Measurements from ENCODE around the gene LRRTM4. TPM values are rescaled to one million over a fixed set of nuclear protein-coding genes. Genes with fewer than 3 reads are reported as not detected.
"Not testable (repeated sequence)": the region's sequence is repeated elsewhere in the genome, so short reads cannot be mapped to it uniquely, and the experiment has no call there.

Gene LRRTM4
- total and polyA plus RNA-seq, 2 experiments from 2014 or later: 4.5 to 15.4 TPM

- no peaks in the 10 kb centered on the region for H3K27me3 ChIP-seq (ENCODE audit: insufficient read depth)
- H3K4me3 ChIP-seq: no peak overlapping the region
- Mint-ChIP-seq H3K27ac (no peak overlapping the region), H3K27me3 (ENCODE audit: insufficient read depth, low read depth, poor library complexity) (no peaks in the 10 kb centered on the region), H3K4me1 (no peaks in the 10 kb centered on the region), H3K9me3 (peaks cover 38% of the 10 kb centered on the region), H3K36me3 (ENCODE audit: low read depth) (peaks cover 29% of the 10 kb centered on the region), H3K4me3 (no peak overlapping the region)
- no peaks in the 10 kb centered on the region for H3K79me2 ChIP-seq (replicated peaks; ENCODE audit: insufficient read depth)
- DNase-seq (ENCODE audit: low spot score) (no peak), ATAC-seq (no peak)
- TF ChIP-seq NANOG (IDR thresholded peaks at IDR 0.05; ENCODE audit: borderline replicate concordance) (no peak), ETS1 (IDR thresholded peaks at IDR 0.05) (no peak), EZH2 (IDR thresholded peaks at IDR 0.05; ENCODE audit: low read depth, unreplicated experiment) (no peak), EZH2phosphoT487 (IDR thresholded peaks at IDR 0.05; ENCODE audit: unreplicated experiment) (no peak), JUNB (IDR thresholded peaks at IDR 0.05; ENCODE audit: unreplicated experiment) (no peak), POLR2AphosphoS5 (IDR thresholded peaks at IDR 0.05; ENCODE audit: low read depth) (no peak)
- H3K27ac ChIP-seq (ENCODE audit: low read depth): no peak overlapping the region
- H3K36me3 ChIP-seq (ENCODE audit: insufficient read depth): 0 out of 2 replicates have a peak, but pooled peaks cover 9% of the 10 kb centered on the region
- H3K9me2 ChIP-seq (ENCODE audit: insufficient read depth): 0 out of 2 replicates have a peak, but pooled peaks cover 3% of the 10 kb centered on the region
- H3K4me2 ChIP-seq: no peak overlapping the region
- no peaks in the 10 kb centered on the region for H3K4me1 ChIP-seq (ENCODE audit: insufficient read depth)
- no peaks in the 10 kb centered on the region for H4K20me1 ChIP-seq (replicated peaks; ENCODE audit: insufficient read depth)
- H2AFZ ChIP-seq: no peak overlapping the region
- no peaks in the 10 kb centered on the region for H3F3A ChIP-seq (replicated peaks; ENCODE audit: low read depth)
Observed at GRCh38 chr2:77142141-77142540, 380.0 kb downstream of the LRRTM4 start.

GRCh38 chr2:77128479-77128878 is 393.7 kb downstream of the LRRTM4 start:
- not testable (repeated sequence) for H3K27ac Mint-ChIP-seq, ATAC-seq

GRCh38 chr2:77127345-77127744 is 394.8 kb downstream of the LRRTM4 start:
- Histone ChIP-seq H3K4me1 (ENCODE audit: insufficient read depth) (no peaks in the 10 kb centered on the region), H3F3A (replicated peaks; ENCODE audit: low read depth) (no peaks in the 10 kb centered on the region), H3K27me3 (ENCODE audit: insufficient read depth) (no peaks in the 10 kb centered on the region), H3K79me2 (replicated peaks; ENCODE audit: insufficient read depth) (no peaks in the 10 kb centered on the region), H4K20me1 (replicated peaks; ENCODE audit: insufficient read depth) (no peaks in the 10 kb centered on the region), H3K4me2 (no peak overlapping the region), H2AFZ (no peak overlapping the region), H3K4me3 (no peak overlapping the region), H3K9me2 (ENCODE audit: insufficient read depth) (no peaks in the 10 kb centered on the region), H3K36me3 (ENCODE audit: insufficient read depth) (no peaks in the 10 kb centered on the region), H3K27ac (ENCODE audit: low read depth) (no peak overlapping the region)
- H3K4me3 Mint-ChIP-seq: no peak overlapping the region
- ATAC-seq (no peak), DNase-seq (ENCODE audit: low spot score) (no peak)
- TF ChIP-seq EZH2phosphoT487 (IDR thresholded peaks at IDR 0.05; ENCODE audit: unreplicated experiment): no peak
- TF ChIP-seq ETS1 (IDR thresholded peaks at IDR 0.05): no peak
- no peak for TF ChIP-seq CTCF (conservative IDR thresholded peaks at IDR 0.05; ENCODE audit: low read depth in 2 of 2)
- no peak for TF ChIP-seq EZH2 (IDR thresholded peaks at IDR 0.05; ENCODE audit: low read depth, unreplicated experiment)
- no peak for TF ChIP-seq REST (IDR thresholded peaks at IDR 0.05; ENCODE audit: unreplicated experiment)
- no peak for TF ChIP-seq ZNF331 (CRISPR knock-in tag; IDR thresholded peaks at IDR 0.05; ENCODE audit: low read depth)
- peaks cover 3% of the 10 kb centered on the region; the same call in 2 of the 3 replicates for H3K9me3 Mint-ChIP-seq
- H3K36me3 Mint-ChIP-seq (ENCODE audit: low read depth): peaks cover 18% of the 10 kb centered on the region; the same call in 2 of the 3 replicates
- H3K27ac Mint-ChIP-seq: no peak overlapping the region
- no peaks in the 10 kb centered on the region for H3K4me1 Mint-ChIP-seq
- H3K27me3 Mint-ChIP-seq (ENCODE audit: insufficient read depth, low read depth, poor library complexity): peaks cover 2% of the 10 kb centered on the region

More at GRCh38 chr2:77128479-77128878, 393.7 kb downstream of the LRRTM4 start:
- peaks cover 18% of the 10 kb centered on the region; the same call in 2 of the 3 replicates for H3K36me3 Mint-ChIP-seq (ENCODE audit: low read depth)
- H3K27me3 Mint-ChIP-seq (ENCODE audit: insufficient read depth, low read depth, poor library complexity); H3K4me3 ChIP-seq; H3K4me1 Mint-ChIP-seq; H3K9me2 ChIP-seq (ENCODE audit: insufficient read depth); H4K20me1 ChIP-seq (replicated peaks; ENCODE audit: insufficient read depth); DNase-seq (ENCODE audit: low spot score); H3K4me1 ChIP-seq (ENCODE audit: insufficient read depth); H2AFZ ChIP-seq; H3K9me3 Mint-ChIP-seq; H3K27me3 ChIP-seq (ENCODE audit: insufficient read depth); H3K4me2 ChIP-seq; H3K79me2 ChIP-seq (replicated peaks; ENCODE audit: insufficient read depth); H3K4me3 Mint-ChIP-seq; H3F3A ChIP-seq (replicated peaks; ENCODE audit: low read depth); H3K27ac ChIP-seq (ENCODE audit: low read depth); H3K36me3 ChIP-seq (ENCODE audit: insufficient read depth): not testable (repeated sequence)
